ENCODE data around the gene C1orf21.

C1orf21 gene

GRCh38 chr1:184416946-184417345 is 30.1 kb downstream of the C1orf21 start:
- no peak for DNase-seq

DNA sequence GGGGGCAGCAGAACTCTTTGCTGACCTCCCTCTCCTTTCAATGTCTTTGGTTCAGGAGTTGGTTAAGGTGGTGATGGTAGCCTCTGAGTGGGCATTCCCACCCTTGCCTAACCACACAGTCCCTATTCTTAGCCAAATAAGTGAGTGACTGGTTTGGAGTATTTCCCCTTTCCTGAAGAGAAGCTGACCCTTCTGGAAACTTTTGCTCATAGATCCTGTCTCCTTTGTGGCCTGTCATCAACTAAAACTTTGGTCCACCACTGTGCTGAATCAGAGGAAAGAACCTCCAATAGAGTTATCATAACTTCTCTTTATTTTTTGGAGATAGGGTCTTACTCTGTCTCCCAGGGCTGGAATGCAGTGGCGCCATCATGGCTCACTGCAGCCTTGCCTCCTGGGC is 31.1 kb downstream of the C1orf21 start:
- DNase-seq: no peak

GRCh38 chr1:184418652-184419349 is 32.0 kb downstream of the C1orf21 start:
- DNase-seq: no peak

- no peak for DNase-seq
Observed at GRCh38 chr1:184419350-184420161, 32.7 kb downstream of the C1orf21 start.

- no peak for DNase-seq
Observed at GRCh38 chr1:184422490-184423233, 35.8 kb downstream of the C1orf21 start.

- DNase-seq: no peak
Observed at GRCh38 chr1:184423649-184424048, 36.8 kb downstream of the C1orf21 start.

DNA sequence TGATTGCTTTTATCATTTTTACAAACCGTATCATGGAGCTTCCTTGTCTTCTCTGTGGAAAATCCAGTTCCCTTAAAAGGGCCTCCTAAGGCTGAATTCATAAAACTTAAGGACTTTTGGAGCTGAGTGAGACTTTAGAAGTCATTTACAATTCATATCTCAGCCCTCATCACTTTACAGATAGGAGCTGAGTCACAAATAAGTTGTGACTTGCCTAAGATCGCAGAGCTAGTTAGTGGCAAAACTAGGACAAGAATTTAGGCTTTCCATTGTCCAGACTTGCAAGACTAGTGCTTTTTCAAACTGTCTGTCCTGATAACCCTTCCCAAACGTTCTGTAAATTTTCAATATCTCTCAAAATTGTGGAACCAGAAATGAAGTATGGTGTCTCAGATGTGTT is 37.3 kb downstream of the C1orf21 start:
- DNase-seq: no peak

DNA sequence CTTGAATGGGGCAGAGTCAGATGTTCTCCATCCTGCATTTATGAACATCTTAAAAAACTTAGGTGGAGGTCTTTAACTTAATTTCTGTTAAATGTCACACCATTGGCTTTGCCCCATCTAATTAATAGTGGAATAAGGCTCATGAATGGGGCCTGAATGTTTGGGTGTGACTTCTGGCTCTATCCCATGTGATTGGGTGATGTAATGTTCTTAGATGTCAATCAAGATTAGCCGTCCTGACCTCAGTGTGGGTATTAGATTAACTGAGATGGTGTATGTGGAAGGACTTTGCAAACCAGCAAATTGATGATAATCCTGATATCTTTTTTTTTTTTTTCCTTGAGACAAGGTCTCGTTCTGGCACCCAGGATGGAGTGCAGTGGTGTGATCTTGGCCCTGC is 38.1 kb downstream of the C1orf21 start:
- DNase-seq: no peak

GRCh38 chr1:184425449-184426277 is 38.8 kb downstream of the C1orf21 start:
- no peak for DNase-seq

DNA sequence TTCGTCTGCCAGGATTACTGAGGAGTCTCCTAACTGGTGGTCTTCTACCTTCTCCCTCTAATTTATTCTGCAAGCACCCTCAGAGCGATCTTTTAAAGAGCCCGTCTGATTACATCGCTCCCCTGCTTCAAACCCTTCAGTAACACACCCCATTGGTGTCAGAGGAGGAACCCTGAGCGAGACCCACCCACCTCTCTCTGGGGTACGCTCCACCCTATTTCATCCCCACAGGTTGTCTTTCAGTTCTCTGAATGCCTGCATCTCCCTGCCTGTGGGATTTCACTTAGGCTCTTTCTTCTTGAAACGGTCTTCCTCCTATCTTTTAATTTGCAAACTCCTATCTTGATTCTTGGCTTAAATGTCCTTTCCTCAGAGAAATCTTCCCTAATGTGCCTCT is 39.4 kb downstream of the C1orf21 start:
- no peak for DNase-seq

GRCh38 chr1:184427722-184428121 is 40.9 kb downstream of the C1orf21 start:
- no peak for DNase-seq

DNA sequence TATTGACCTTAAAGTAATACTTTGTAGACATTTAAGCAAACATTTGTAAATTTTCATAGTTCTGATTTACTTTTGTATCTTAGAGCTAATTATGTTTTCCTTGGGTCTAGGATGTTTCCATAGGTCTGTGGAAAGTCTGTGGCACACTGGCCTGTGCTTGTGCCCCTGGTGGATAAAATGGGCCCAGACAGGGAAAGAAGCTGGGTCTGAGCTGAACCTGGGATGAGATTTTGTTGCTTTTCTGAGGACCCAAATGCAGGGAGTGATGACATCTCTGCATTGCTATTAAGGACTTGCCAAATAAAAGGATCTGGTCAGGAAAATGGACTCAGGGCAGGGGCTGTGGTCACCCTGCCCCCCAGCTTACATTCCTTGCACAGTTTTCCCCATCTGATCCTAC is 41.8 kb downstream of the C1orf21 start:
- DNase-seq: no peak

DNA sequence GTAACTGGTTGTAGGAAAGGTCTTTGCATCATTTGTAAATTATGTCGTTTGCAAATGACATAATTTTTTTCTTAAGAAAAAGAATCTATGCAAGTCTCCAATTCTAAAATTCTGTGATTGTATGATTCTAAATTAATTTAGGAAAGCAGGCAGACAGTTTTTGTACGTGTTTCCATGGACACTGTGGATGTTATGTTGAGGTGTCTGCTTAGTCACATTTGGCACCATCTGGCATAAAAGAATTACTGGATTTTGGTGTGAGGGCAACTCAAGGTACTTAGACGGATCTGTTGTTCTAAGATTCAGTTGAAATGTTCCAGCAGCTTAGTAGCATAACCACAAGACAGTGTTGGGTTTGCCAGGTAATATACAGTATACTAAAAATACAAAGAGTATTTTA is 42.5 kb downstream of the C1orf21 start:
- no peak for DNase-seq

DNA sequence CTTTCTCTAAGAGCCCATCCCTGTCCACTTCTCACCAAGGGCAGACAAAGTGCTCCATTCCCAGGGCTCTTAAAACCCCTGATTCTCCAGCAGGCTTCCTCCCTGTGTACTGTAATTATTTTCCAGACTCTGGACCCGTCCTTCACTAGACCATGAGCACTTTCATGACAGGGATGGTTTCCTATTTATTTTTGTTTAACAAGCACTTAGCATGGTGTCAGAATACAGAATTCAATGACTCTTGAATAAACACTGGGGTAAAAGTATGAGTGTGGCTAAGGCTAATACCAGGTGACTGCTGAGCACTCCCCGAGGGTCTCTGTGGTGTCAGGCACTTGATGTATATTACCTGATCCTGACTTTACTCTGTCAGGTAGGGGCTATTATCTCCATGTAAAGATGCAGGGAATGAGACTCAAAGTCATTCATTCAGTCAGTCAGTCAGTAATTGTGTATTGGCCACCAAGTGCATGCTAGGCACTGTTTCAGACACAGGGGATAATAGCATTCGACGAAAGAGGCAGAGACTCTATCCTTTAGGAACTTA is 47.2 kb downstream of the C1orf21 start:
- DNase-seq: peak; percentile 88

- DNase-seq: no peak
Observed at GRCh38 chr1:184437291-184437690, 50.5 kb downstream of the C1orf21 start.

GRCh38 chr1:184438363-184438762 is 51.5 kb downstream of the C1orf21 start:
- no peak for DNase-seq

DNA sequence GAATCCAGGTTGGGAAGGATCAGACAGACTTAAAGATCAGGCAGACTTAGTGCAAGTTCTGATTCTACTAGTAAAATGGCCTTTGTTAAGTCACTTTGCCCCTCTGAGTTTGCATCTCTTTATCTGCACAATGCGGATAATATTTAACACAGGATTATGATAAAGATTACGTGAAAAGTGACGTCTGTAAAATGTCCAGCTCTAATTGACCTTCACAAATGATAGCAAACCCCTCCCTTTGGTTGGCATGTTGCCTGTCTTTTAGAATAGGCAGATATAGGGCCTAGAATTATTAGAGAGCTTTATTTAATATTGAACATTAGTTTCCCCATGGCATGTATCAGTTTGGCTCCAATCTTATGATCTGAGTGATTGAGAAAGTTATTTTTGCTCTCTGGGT is 55.4 kb downstream of the C1orf21 start:
- DNase-seq: no peak

DNA sequence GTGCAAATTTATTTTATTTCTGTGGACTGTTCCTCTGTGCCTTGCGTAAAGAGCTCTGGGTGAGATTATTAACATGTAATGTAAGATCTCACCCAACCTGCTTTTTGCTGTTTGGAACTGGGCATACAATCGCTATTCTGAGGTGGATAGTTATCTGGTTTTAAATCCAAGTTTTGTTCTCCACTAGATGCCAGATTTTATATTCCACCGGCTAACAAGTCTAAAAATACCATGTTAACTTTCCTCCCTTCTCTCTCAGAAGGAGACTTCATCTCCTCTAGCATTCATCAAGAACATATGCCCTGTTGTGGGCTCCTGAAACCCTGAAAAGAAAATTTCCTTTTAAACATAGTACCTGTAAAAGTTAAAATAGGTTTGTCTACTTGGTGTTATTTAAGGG is 56.4 kb downstream of the C1orf21 start:
- DNase-seq: no peak

DNA sequence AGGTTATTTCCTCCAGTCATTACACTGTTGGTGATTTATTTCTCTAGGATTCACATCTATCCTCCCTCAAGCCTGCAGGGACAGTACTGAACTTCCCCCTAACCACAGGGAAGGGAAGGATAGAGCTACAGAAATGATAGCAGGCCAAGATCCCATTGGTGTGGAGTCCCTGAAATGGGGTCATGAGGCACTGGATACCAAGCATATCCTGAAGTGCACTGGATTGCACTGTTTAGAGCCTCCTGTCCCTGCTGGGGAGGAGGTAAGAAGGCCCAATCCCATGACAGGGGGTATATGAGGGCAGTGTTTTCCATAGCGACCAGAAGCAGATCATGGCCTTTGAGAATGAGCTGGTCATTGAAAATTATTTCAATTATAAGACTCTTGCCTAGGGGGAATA is 56.8 kb downstream of the C1orf21 start:
- DNase-seq: no peak

DNA sequence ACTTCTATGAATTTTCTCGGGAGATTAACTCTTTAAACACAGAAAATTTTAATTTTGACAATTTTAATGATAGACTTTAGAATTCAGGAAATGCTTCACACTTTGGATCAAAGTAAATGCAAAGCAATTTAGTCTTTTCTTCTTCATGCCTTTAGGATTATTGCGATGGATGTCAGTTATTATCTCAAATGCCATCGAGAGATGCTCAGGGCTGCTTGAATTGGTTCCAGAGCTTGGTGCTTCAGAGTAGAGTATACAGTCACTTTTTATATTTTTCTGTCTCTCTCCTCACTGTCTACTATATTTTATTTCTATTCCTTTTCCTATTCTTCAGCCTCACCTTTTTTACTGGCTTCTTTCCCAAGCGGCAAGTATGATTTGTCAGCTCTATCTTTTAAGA is 59.2 kb downstream of the C1orf21 start:
- DNase-seq: no peak

DNA sequence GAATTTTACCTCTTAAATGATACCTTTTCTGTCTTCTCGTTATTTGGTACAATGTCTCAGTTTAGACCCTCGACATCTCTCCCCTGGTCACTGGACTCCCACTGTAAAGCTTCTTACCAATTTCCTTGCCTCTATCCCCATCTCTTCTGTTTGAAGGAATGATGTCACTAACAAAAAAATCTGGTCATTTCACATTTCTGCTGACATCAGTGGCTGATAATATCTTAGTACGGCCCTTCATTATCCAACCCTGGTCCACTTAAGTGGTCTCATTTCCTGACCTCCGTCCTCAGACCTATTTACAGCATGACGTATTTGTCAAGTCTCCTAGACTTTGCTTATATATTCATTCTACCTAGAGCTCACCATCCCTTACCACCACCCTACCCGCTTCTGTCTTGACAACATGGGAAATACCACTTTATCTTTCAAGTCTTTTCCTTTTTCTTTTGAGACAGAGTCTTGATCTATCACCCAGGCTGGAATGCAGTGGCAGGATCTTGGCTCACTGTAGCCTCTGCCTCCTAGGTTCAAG is 60.9 kb downstream of the C1orf21 start:
- no peak for DNase-seq

GRCh38 chr1:184449916-184450315 is 63.1 kb downstream of the C1orf21 start:
- DNase-seq: no peak

Measured in NCI-H1105 treated with DMSO at 0.1 percent for 48 hours (cell line).